Subcutaneous adipose tissue (tissue), 4 donors: ENCODE results near the gene TEKT4. TPM values are rescaled to one million over a fixed set of nuclear protein-coding genes. Genes with fewer than 3 reads are reported as not detected.

Experiments
- CTCF ChIP-seq: fragments of 450-650 bp; IDR thresholded peaks from one replicate; pipeline ENCODE4 v1.5.1; 2016; ENCODE audit warnings: low read depth, mild to moderate bottlenecking, control low read depth, antibody characterized with exemption, moderate library complexity
- total RNA-seq, 4 donors: library from RNA; depleted of rRNA; stranded (reverse); fragments of >200 nt; gene quantifications; one replicate each; pipeline ENCODE4 v1.1.0, GENCODE V29; 2016

The TEKT4 gene
- total RNA-seq, 4 donors from 2014 or later, result not detected

GRCh38 chr2:94872676-94873361 is 1.6 kb downstream of the TEKT4 start:
- no peak for TF ChIP-seq CTCF

- no peak for TF ChIP-seq CTCF
Observed at GRCh38 chr2:94873362-94874276, 2.4 kb downstream of the TEKT4 start.

GRCh38 chr2:94874277-94874997 is 3.2 kb downstream of the TEKT4 start:
- no peak for TF ChIP-seq CTCF

- no peak for TF ChIP-seq CTCF
Observed at GRCh38 chr2:94875064-94875819, 4.0 kb downstream of the TEKT4 start.

GRCh38 chr2:94875820-94876522 is 4.7 kb downstream of the TEKT4 start:
- TF ChIP-seq CTCF, result no peak

GRCh38 chr2:94876523-94876863 is 5.3 kb downstream of the TEKT4 start:
- no peak for TF ChIP-seq CTCF
